ENCODE data around the gene NFIA. TPM values are rescaled to one million over a fixed set of nuclear protein-coding genes. Genes with fewer than 3 reads are reported as not detected.

The NFIA gene
- polyA plus RNA-seq, 1 donor (not counting 4 experiments of a cell fraction or from before 2014, with no cell fraction given): 14.7 TPM

GRCh38 chr1:61446531-61446991 lies 364.2 kb downstream of the NFIA start:
- Histone ChIP-seq H3K4me3 (ENCODE audit: control insufficient read depth in 2 of 3, extremely low read depth in 1 of 3, insufficient read depth in 2 of 3, low read depth in 1 of 3, low read length in 3 of 3) (no peak overlapping the region), H3K4me1 (ENCODE audit: control insufficient read depth, extremely low read depth, insufficient read depth, low read length) (peaks cover 21% of the 10 kb centered on the region), H3K9me3 (ENCODE audit: control insufficient read depth, low read depth, low read length) (no peaks in the 10 kb centered on the region), H3K9ac (ENCODE audit: control insufficient read depth, extremely low read depth, insufficient read depth, low read length) (no peak overlapping the region), H3K27me3 (ENCODE audit: control insufficient read depth, extremely low read depth, insufficient read depth, low read length) (no peaks in the 10 kb centered on the region), H3K9me1 (ENCODE audit: control insufficient read depth, extremely low read depth, insufficient read depth, low read length) (no peaks in the 10 kb centered on the region), H2AFZ (ENCODE audit: control insufficient read depth, low read length) (no peak overlapping the region), H3K36me3 (ENCODE audit: control insufficient read depth in 2 of 2, extremely low read depth in 1 of 2, insufficient read depth in 2 of 2, low read length in 2 of 2) (peaks cover 0 to 3% of the 10 kb centered on the region in 2 experiments), H3K4me2 (ENCODE audit: control insufficient read depth, extremely low read depth, insufficient read depth, low read depth, low read length) (no peak overlapping the region), H4K20me1 (ENCODE audit: control insufficient read depth, extremely low read depth, insufficient read depth, low read length) (no peaks in the 10 kb centered on the region), H3K79me2 (ENCODE audit: control insufficient read depth, insufficient read depth, low read length) (no peaks in the 10 kb centered on the region), H3K27ac (ENCODE audit: control insufficient read depth, insufficient read depth, low read length) (no peak overlapping the region)
- FAIRE-seq (no peak), DNase-seq (ENCODE audit: low read depth, low spot score) (no peak)
- dilution Hi-C loops (cut with MboI; ENCODE audit: extremely low pct_ligation_motif_present, low sequenced_read_pairs): no loop called here
- TF ChIP-seq EZH2 (IDR thresholded peaks at IDR 0.05; ENCODE audit: low read length): no peak
- TF ChIP-seq, protein P1, sequence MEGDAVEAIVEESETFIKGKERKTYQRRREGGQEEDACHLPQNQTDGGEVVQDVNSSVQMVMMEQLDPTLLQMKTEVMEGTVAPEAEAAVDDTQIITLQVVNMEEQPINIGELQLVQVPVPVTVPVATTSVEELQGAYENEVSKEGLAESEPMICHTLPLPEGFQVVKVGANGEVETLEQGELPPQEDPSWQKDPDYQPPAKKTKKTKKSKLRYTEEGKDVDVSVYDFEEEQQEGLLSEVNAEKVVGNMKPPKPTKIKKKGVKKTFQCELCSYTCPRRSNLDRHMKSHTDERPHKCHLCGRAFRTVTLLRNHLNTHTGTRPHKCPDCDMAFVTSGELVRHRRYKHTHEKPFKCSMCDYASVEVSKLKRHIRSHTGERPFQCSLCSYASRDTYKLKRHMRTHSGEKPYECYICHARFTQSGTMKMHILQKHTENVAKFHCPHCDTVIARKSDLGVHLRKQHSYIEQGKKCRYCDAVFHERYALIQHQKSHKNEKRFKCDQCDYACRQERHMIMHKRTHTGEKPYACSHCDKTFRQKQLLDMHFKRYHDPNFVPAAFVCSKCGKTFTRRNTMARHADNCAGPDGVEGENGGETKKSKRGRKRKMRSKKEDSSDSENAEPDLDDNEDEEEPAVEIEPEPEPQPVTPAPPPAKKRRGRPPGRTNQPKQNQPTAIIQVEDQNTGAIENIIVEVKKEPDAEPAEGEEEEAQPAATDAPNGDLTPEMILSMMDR (optimal IDR thresholded peaks at IDR 0.05 in 1 of 3, IDR thresholded peaks at IDR 0.05 in 1 of 3, conservative IDR thresholded peaks at IDR 0.05 in 1 of 3; ENCODE audit: extremely low read depth in 1 of 3, insufficient read depth in 2 of 3, low read length in 3 of 3): no peak

- DNase-seq (ENCODE audit: low read depth, low spot score) (no peak), FAIRE-seq (no peak)
- H3K9me1 ChIP-seq (ENCODE audit: control insufficient read depth, extremely low read depth, insufficient read depth, low read length): no peaks in the 10 kb centered on the region
- H3K27ac ChIP-seq (ENCODE audit: control insufficient read depth, insufficient read depth, low read length): no peak overlapping the region
- no peak overlapping the region for H3K4me2 ChIP-seq (ENCODE audit: control insufficient read depth, extremely low read depth, insufficient read depth, low read depth, low read length)
- H3K4me3 ChIP-seq (ENCODE audit: control insufficient read depth in 2 of 3, extremely low read depth in 1 of 3, insufficient read depth in 2 of 3, low read depth in 1 of 3, low read length in 3 of 3): no peak overlapping the region
- no peaks in the 10 kb centered on the region for H4K20me1 ChIP-seq (ENCODE audit: control insufficient read depth, extremely low read depth, insufficient read depth, low read length)
- H3K36me3 ChIP-seq (ENCODE audit: control insufficient read depth in 2 of 2, extremely low read depth in 1 of 2, insufficient read depth in 2 of 2, low read length in 2 of 2): no peaks in the 10 kb centered on the region
- no peak overlapping the region for H3K9ac ChIP-seq (ENCODE audit: control insufficient read depth, extremely low read depth, insufficient read depth, low read length)
- no peaks in the 10 kb centered on the region for H3K9me3 ChIP-seq (ENCODE audit: control insufficient read depth, low read depth, low read length)
- no peaks in the 10 kb centered on the region for H3K27me3 ChIP-seq (ENCODE audit: control insufficient read depth, extremely low read depth, insufficient read depth, low read length)
- no peaks in the 10 kb centered on the region for H3K79me2 ChIP-seq (ENCODE audit: control insufficient read depth, insufficient read depth, low read length)
- TF ChIP-seq, protein P1 (optimal IDR thresholded peaks at IDR 0.05 in 1 of 3, IDR thresholded peaks at IDR 0.05 in 1 of 3, conservative IDR thresholded peaks at IDR 0.05 in 1 of 3; ENCODE audit: extremely low read depth in 1 of 3, insufficient read depth in 2 of 3, low read length in 3 of 3): no peak
- TF ChIP-seq EZH2 (IDR thresholded peaks at IDR 0.05; ENCODE audit: low read length): no peak
- dilution Hi-C loops (cut with MboI; ENCODE audit: extremely low pct_ligation_motif_present, low sequenced_read_pairs): no loop called here
- peaks cover 23% of the 10 kb centered on the region for H3K4me1 ChIP-seq (ENCODE audit: control insufficient read depth, extremely low read depth, insufficient read depth, low read length)
- H2AFZ ChIP-seq (ENCODE audit: control insufficient read depth, low read length): no peak overlapping the region
These were observed 365.0 kb downstream of the NFIA start for GRCh38 chr1:61447106-61447967.
